ENCODE measurements around the gene PIP4K2B.

DNA sequence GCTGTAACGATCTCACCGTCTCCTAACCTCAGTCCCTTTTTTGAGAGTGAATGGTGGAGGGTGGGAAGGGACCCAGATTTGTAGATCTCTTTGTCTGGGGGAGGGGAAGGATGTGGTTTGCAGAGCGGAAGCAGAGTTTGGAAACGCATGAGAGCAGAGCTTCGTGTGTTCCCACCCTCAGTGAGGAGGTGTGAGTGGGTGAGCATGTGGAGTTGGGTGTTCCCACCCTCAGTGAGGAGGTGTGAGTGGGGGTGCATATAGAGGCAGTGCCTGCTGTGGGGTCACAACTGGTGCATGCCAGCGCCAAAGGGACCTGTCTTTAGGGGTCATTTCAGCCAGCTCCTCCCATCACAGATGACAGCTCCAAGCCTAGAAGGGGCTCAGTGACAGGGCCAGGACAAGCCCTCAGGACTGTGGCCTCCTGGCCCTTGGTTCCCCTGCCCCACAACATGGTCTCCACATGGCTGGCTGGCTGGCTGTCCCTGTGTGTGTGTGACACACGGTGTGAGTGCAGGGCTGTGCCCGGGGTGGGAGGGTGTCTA lies 71.0 kb downstream of the PIP4K2B start:
- TF ChIP-seq POLR2AphosphoS5 (IDR thresholded peaks at IDR 0.05; ENCODE audit: borderline replicate concordance, low read depth, low read length), result no peak
- no peak for TF ChIP-seq EZH2 (IDR thresholded peaks at IDR 0.05)

Measured in SK-N-MC (cell line).